HG02885 (cell line): ENCODE measurements around the gene RNF103.
A peak's percentile ranks its signal among the peaks of the same experiment; 100 is the strongest.
"Not testable (repeated sequence)": the region's sequence is repeated elsewhere in the genome, so short reads cannot be mapped to it uniquely, and the experiment has no call there.

ENCODE experiments used
- ATAC-seq: cut with Tn5 transposase; IDR thresholded peaks from one replicate; pipeline ENCODE4 v1.9.1; 2021; ENCODE audit warnings: mild to moderate bottlenecking; ENCODE audit not compliant: unreplicated experiment, poor library complexity

RNF103 gene

DNA sequence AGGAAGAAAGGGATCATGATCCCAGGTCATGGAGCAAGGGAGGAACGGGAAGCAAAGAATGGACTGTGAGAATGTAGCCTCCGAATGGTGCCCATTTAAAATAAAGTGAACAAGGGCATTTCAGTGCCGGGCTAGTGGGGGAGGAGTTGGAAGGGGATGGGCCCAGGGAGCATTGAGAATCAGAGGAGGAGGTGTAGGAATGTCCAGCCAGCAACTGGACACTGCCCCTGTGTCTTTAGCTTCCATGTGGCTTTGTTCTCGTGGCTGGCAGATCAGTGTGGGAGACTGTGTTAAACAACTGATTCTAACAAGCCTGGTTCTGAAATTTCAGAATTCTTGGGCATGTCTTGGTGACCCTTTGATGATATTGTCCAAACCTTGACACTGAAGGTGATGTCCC, 1.4 kb upstream of the RNF103 start:
- ATAC-seq = no peak

DNA sequence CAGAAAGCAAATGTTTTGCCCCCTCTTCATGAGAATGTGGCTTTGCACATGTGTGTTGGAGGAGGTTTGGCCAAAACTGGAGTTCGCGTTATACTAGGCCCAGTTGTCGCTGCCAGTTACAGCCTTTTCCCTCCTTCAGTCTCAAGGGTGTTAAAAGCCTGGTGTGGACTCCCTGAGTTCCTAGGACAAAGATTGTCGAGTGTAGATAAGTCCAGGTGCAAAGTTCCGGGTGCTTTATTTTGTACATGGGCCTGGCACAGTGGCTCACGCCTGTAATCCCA, 542 bp upstream of the RNF103 start:
- ATAC-seq = no peak

DNA sequence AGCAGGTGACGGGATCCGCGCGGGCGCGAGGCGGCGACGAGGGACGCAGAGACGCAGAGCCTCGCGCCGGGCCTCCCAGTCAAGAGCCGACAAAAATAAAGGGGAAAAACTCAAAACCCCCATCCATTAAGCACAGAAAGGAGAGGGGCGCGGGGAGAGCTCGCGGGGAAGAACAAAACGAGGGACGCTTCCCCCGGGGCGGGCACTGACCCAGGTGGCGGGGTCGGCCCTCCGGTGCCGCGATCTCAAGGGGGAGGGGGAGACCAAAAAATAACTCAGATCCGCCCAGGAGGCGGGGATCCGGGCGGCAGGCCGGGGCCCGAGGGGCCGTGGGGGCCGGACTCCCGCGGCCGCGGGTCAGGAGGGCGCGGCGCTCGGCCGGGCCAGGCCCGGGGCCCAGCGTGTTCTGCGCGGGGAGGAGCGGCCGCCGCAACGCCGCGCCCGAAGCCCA, 597 bp downstream of the RNF103 start:
- ATAC-seq = peak; percentile 52

- no peak for ATAC-seq
These were observed 1.1 kb downstream of the RNF103 start for GRCh38 chr2:86622519-86623042.

- ATAC-seq = no peak
These were observed 2.3 kb downstream of the RNF103 start for GRCh38 chr2:86621280-86621943.

DNA sequence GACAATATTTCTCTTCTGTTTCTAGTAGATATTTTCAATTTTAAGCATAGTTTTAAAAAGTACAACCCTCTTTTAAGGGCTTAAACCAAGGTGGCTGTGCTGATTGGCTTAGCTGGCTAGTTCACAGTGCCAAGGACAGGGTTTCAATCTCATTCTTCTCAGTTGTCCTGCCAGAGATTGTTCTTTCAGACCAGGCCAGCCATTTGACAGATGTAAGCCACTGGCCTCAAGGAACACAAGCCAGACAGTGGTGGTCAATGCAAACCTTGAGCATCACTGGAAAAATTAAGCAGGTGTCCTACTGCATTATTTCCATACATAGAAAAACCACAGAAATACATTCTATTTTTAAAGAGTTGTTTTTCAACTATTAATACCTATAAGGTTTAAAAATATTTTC, 5.9 kb downstream of the RNF103 start:
- ATAC-seq = peak; percentile 53

DNA sequence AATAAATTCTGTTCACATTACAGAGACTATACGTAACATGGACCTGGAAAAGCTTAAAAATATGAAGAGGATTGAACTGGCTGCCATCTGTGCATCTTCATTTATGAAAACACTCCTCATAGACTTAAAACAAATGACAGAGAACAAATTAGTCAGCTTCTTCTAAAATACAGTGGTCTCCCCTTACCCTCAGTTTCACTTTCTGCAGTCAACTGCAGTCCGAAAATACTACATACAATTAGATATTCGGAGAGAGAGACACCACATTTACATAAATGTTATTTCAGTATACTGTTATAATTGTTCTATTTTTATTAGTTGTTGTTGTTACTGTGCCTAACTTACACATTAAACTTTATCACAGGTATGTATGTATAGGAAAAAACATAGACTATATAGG, 6.5 kb downstream of the RNF103 start:
- peak; percentile 72 for ATAC-seq

DNA sequence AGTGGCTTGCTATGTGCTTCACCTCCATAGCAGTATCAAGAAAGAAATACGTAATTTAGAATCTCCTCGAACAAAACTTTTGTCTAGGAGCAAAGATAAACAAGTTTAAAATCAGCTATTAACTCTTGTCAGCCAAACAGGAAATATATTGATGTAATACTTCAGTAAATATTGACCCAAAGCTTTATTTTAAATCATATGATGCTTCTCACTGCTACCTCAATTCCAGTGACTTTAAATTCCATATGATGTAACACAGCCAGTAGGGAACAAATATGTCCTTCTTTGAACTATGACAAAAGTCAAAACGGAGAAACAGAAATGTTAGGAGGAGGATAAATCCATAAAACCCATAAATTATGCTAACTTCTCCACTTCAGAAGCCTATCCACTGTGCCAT, 7.2 kb downstream of the RNF103 start:
- ATAC-seq = no peak

DNA sequence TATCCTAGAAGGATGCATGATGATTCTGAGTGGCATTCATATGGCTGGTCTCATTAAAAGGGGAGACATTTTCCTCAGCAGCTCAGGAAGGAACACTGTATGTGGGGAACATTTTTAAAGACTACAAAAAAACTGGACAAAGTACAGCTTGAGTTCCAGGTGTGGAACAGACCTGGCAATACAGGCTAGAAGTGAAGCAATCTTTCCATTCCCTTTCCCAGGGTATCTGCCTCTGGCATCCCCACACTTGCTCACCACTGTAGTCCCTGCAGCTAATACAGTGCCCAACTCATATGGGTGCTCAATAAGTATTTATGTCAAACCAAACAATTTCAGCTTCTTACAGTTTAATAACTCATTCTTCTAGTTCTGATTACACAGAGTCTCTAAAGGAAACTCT, 8.1 kb downstream of the RNF103 start:
- no peak for ATAC-seq

GRCh38 chr2:86613515-86613914, 10.2 kb downstream of the RNF103 start:
- ATAC-seq = no peak

DNA sequence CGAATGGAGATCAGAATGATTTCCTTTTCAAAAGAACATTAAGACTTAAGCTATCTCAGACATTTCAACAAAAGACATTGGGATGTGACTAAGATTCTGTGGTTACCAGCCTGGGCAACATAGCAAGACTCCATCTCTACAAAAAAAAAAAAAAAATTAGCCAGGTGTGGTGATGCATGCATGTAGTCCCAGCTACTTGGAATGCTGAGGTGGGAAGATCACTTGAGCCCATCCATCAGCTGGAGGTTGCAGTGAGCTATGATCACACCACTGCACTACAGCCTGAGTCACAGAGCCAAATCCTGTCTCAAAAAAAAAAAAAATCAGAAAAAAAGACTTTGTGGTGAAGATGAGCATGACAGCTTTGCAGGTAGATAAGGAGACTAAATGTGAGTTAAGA, 12.8 kb downstream of the RNF103 start:
- ATAC-seq = no peak

- ATAC-seq = no peak
These were observed 14.7 kb downstream of the RNF103 start for GRCh38 chr2:86608832-86609410.

DNA sequence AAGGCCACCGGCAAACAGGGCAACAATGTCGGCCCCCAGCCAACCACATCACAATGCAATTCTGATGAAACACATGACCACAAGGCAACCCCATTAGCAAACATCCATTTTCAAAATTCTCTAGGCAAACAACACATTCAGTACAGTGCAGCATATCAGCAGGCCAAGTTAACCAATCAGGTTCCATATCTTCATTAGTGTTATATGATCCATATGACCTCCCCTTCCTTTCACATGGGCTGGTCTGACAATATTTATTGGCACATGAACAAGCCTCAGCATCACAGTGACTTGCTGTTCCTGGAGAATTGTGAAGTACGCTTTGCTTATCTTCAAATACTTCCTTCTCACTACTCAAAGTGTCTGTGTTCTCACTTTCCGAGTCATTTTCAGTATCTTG, 19.8 kb downstream of the RNF103 start:
- no peak for ATAC-seq

DNA sequence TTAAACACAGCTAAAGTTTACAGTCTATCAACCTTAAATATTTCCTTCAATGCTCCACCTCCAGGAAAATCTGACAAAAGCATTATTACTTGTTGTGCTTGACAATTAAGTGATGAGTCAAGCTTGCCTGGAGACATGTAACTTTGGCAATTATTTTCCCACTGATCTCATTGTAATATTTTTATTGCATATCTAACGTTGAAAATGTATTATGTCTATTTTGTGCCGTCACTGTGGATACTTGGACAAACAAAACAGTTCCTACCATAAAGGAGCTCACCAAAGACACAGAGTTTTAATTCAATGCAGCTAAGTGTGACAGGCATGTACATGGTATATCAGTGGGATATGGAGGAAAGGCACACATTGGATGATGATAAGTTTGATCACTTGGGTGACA, 24.7 kb downstream of the RNF103 start:
- no peak for ATAC-seq

GRCh38 chr2:86596118-86596517, 27.5 kb downstream of the RNF103 start:
- ATAC-seq = no peak

GRCh38 chr2:86593266-86593665, 30.4 kb downstream of the RNF103 start:
- ATAC-seq = no peak

- ATAC-seq = no peak
These were observed 31.0 kb downstream of the RNF103 start for GRCh38 chr2:86592547-86593230.

DNA sequence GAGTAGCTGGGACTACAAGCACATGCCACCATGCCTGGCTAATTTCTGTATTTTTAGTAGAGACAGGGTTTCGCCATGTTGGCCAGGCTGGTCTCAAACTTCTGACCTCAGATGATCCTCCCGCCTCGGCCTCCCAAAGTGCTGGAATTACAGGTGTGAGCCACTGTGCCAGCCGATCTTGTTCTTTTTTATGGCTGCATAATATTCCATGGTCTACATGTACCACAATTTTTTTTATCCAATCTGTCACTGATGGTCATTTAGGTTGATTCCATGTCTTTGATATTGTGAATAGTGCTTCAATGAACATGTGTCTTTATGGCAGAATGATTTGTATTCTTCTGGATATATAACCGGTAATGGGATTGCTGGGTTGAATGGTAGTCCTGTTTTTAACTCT, 34.0 kb downstream of the RNF103 start:
- ATAC-seq = not testable (repeated sequence)

GRCh38 chr2:86584151-86584913, 39.3 kb downstream of the RNF103 start:
- ATAC-seq = peak; percentile 72

GRCh38 chr2:86580560-86580959, 43.1 kb downstream of the RNF103 start:
- no peak for ATAC-seq
